Left renal pelvis (tissue), 4 donors: ENCODE measurements around the gene URI1. TPM values are rescaled to one million over a fixed set of nuclear protein-coding genes. Genes with fewer than 3 reads are reported as not detected.
A peak's percentile ranks its signal among the peaks of the same experiment; 100 is the strongest.
"Not testable (repeated sequence)": the region's sequence is repeated elsewhere in the genome, so short reads cannot be mapped to it uniquely, and the experiment has no call there.

Experiments used
- DNase-seq, 4 donors: peaks; one replicate each; pipeline ENCODE4 v3.0.0-alpha.2; 2013; ENCODE audit warnings: low read depth in 4 of 4, low spot score in 3 of 4
- polyA plus RNA-seq, 4 donors: library from polyadenylated mRNA; unstranded; fragments of 120-200 nt; gene quantifications; one replicate each; pipeline ENCODE4 v1.2.1, GENCODE V29; 2013; ENCODE audit not compliant: insufficient read length in 4 of 4

URI1 gene
- polyA plus RNA-seq, 4 donors, result 81.6 to 127 (median 105) TPM

DNA sequence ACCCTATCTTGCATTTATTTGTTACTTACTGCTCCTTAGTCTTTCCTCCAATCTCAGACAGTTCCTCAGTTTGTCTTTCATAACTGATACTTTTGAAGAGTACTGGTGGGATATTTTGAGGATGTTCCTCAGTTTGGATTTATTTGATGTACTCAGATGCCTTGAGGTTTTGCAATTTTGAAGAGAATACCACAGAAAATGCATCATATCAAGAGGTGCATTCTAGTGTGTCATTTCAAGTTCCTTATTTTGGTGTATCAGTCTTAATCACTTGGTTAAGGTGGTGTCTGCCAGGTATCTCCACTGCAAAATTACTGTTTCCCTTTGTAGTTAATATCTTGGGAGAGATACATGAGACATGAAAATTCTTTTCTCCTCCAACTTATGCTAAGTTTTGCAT lies 75.1 kb downstream of the URI1 start:
- no peak for DNase-seq

GRCh38 chr19:30020189-30020588 lies 78.2 kb downstream of the URI1 start:
- no peak for DNase-seq

GRCh38 chr19:30022659-30023058 lies 80.6 kb downstream of the URI1 start:
- DNase-seq, result no peak

GRCh38 chr19:30023330-30023729 lies 81.3 kb downstream of the URI1 start:
- no peak for DNase-seq

- DNase-seq, result no peak
Measured at GRCh38 chr19:30024091-30024490, 82.1 kb downstream of the URI1 start.

DNA sequence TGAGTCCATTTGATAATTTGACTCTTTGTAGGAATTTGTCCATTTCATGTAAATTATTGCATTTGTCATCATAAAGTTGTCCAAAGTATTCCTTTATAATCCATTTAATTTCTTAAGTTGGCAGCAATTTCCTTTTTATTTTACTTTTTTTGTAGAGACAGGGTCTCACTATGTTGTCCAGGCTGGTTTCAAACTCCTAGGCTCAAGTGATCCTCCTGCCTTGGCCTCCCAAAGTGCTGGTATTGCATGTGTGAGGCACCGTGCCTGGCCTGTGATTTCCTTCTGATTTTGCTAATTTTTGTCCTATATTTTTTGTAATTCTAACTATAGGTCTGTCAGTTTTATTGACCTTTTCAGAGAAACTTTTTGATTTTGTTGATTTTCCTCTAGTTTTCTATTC lies 84.9 kb downstream of the URI1 start:
- DNase-seq, result no peak

DNA sequence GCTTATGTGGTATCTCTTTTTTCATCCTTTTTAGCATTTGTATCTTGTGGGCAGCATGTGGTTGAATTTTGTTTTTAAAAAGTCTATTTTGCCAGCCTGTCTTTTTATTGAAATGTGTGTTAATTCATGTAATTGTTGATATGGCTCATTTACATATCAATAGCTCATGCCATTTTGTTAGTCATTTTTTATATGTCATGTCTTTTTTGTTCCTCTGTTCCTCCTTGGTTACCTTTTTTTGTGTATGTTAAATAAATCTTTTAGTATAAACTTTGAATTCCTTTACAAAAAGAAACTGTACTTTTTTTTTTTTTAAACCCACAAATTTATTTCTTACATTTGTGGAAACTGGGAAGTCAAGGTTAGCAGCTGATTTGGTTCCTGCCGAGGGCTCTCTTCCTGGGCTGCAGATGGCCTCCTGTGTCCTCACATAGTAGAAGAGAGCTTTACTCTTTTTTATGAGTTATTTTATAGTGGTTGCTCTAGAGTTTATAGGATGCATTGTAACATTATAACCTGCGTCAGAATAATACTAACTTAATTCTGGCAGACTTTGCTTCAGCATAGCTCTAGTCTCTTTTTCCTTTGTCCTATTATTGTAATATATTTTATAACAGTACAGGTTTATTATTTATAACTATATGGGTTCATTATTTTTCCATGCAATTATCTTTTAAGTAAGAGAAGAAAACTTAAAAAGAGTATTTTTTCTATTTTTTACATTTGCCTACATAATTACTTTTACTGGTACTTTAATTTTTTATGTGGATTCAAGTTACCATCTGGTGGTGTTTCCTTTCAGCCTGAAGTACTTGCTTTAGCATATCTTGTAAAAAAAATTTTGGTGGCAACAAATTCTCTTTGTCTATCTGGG lies 86.3 kb downstream of the URI1 start:
- no peak for DNase-seq

DNA sequence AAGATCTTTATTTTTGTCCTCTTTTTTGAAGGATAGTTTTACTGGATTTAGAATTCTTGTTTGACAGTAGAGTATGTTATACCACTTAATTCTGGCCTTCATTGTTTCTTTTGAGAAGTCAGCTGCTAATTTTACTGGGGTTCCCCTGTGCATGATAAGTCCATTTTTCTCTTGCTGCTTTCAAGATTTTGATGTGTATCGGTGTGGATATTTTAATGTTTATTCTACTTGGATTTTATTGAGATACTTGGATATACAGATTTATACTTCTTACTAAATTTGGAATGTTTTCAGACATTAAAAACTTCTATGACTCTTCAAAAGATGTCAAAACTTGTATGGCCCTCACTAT lies 86.9 kb downstream of the URI1 start:
- DNase-seq, result no peak

- no peak for DNase-seq
Measured at GRCh38 chr19:30029721-30030510, 87.9 kb downstream of the URI1 start.

GRCh38 chr19:30034321-30034720 lies 92.3 kb downstream of the URI1 start:
- no peak for DNase-seq

DNA sequence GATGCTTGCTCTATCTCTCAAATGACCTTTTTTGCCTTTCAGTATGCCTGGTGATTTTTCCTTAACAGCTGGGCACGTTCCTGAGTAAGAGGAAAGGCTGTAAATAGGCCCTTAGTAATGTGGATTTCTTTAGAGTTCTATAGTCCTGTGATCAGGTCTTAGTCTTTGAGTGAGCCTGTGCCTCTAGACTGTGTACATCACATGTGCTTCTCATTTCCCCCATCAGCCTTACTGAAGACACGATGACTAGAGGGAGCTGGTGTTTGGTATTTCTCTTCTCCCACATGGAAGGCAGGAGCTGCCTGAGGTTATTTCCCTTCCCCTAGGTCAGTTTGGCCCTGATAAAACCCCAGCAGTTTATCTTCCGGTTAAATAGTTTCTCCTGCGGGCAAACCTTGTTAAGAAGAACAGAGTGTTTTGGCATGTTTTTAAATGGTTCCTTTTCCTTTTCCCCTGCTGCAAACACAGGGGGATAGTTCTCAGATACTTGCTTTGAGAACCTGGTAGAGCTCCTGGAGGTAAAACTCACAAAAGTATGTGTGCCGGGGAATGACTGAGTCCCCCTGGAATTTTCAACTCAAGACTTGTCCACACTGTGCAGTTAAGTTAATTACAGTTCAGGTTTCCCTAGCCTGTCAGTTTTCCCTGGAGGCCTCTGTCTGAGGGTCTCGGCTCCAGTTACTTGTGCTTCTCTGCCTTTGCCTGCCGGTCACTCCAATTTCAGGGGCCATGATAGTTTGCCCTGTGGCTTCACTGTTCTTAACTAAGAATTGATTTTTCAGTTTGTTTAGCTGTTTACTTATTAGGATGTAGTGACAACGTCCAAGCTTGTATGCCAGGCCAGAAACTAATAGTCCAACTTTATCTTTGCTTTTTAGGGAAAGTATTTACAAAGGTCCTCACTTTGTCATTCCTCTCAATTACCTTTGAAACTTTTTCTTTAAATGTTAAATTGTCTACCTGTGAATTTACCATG lies 94.4 kb downstream of the URI1 start:
- peak in 2 of 4 donors; percentile 5 to 21 for DNase-seq

GRCh38 chr19:30037835-30038234 lies 95.8 kb downstream of the URI1 start:
- no peak for DNase-seq

GRCh38 chr19:30041931-30042330 lies 99.9 kb downstream of the URI1 start:
- DNase-seq, result not testable (repeated sequence)

GRCh38 chr19:30043008-30043407 lies 101.0 kb downstream of the URI1 start:
- not testable (repeated sequence) for DNase-seq

- no peak for DNase-seq
Measured at GRCh38 chr19:30044273-30045248, 102.5 kb downstream of the URI1 start.

GRCh38 chr19:30046522-30046921 lies 104.5 kb downstream of the URI1 start:
- peak in 2 of 4 donors; percentile 3 to 9 for DNase-seq

DNA sequence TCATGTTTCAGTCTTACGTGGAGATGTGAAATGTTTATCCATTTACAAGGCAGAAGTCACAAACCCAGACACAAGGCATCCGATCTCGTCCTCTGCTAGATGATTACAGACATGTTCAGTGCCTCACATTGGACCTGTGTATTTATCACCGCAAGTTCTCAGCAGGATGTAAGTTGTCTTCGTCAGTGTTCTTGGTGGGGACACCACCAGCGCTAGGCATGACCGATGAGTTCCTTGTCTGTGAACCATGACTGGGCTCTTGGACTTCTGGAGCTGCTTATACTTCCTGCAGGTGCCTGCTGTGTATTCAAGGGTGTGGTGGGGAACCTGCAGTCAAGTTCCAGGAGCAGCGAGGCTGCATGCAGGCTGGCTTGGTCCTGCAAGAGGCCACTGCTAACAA lies 105.4 kb downstream of the URI1 start:
- DNase-seq, result no peak

- no peak for DNase-seq
Measured at GRCh38 chr19:30049226-30049625, 107.2 kb downstream of the URI1 start.

GRCh38 chr19:30049846-30050667 lies 108.0 kb downstream of the URI1 start:
- no peak for DNase-seq
